OCI-LY1 (cell line): ENCODE results near the gene FYN.

Source experiments
- EZH2 ChIP-seq: fragments of 200-600 bp; sonication (generic), shearing (Covaris generic); IDR thresholded peaks from 2 replicates; pipeline ENCODE4 v1.8.0; 2017; ENCODE audit warnings: borderline replicate concordance, mixed run types, mild to moderate bottlenecking, antibody characterized with exemption, low read length, moderate library complexity, mixed read lengths
- TF ChIP-seq, protein P1 (sequence below): fragments of 200-600 bp; sonication (generic), shearing (Covaris generic); IDR thresholded peaks from 2 replicates; pipeline ENCODE4 v1.5.1; 2017; ENCODE audit warnings: mild to moderate bottlenecking, antibody characterized with exemption, low read length, moderate library complexity, mixed read lengths

DNA sequence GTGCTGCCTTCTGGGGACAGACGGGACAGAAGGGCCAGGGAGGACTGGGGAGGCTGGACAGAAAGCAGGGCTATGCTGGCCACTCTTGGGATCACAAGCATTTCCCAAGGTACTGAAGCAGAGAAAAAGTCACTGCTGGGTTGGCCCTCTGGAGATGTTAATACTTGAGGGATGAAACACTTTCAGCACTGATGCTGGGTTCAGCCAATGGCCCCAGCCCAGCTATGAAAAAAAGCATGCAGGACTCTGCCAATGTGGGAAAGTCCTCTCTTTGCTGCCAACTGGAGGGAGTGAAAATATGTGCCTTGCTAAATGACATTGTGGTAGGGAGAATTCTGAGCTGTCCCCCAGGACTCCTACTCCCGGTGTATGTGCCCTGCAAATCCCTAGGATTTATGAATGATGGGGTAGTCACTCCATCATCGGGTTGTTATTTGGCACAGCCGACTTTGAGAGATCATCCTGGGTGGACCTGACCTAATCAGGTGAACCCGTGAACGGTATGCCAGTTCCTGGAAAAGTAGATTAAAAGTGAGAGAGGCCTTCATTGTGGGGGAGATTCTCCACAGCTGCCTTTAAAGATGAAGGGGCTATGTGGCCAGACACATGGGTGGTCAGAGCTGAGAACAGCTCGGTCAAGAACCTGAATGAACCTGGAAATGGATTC, 147.7 kb downstream of the FYN start:
- TF ChIP-seq, protein P1, sequence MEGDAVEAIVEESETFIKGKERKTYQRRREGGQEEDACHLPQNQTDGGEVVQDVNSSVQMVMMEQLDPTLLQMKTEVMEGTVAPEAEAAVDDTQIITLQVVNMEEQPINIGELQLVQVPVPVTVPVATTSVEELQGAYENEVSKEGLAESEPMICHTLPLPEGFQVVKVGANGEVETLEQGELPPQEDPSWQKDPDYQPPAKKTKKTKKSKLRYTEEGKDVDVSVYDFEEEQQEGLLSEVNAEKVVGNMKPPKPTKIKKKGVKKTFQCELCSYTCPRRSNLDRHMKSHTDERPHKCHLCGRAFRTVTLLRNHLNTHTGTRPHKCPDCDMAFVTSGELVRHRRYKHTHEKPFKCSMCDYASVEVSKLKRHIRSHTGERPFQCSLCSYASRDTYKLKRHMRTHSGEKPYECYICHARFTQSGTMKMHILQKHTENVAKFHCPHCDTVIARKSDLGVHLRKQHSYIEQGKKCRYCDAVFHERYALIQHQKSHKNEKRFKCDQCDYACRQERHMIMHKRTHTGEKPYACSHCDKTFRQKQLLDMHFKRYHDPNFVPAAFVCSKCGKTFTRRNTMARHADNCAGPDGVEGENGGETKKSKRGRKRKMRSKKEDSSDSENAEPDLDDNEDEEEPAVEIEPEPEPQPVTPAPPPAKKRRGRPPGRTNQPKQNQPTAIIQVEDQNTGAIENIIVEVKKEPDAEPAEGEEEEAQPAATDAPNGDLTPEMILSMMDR: no peak
- no peak for TF ChIP-seq EZH2
